Measurements from ENCODE around the gene WNT3A.

WNT3A gene

GRCh38 chr1:228048120-228048519, 41.3 kb downstream of the WNT3A start:
- DNase-seq (ENCODE audit: insufficient read length, low spot score) (no peak), FAIRE-seq (no peak)
- no peak for TF ChIP-seq CTCF (IDR thresholded peaks at IDR 0.05; ENCODE audit: insufficient read depth, missing control alignments)

GRCh38 chr1:228048659-228049298, 42.0 kb downstream of the WNT3A start:
- no peak for FAIRE-seq
- TF ChIP-seq CTCF (IDR thresholded peaks at IDR 0.05; ENCODE audit: insufficient read depth, missing control alignments) = no peak
- DNase-seq (ENCODE audit: insufficient read length, low spot score) = no peak

GRCh38 chr1:228050571-228051231, 43.9 kb downstream of the WNT3A start:
- FAIRE-seq (no peak), DNase-seq (ENCODE audit: insufficient read length, low spot score) (no peak)
- TF ChIP-seq CTCF (IDR thresholded peaks at IDR 0.05; ENCODE audit: insufficient read depth, missing control alignments) = no peak

- FAIRE-seq (no peak), DNase-seq (ENCODE audit: insufficient read length, low spot score) (no peak)
- no peak for TF ChIP-seq CTCF (IDR thresholded peaks at IDR 0.05; ENCODE audit: insufficient read depth, missing control alignments)
These were observed 51.6 kb downstream of the WNT3A start for GRCh38 chr1:228058172-228058948.

GRCh38 chr1:228058949-228059633, 52.3 kb downstream of the WNT3A start:
- DNase-seq (ENCODE audit: insufficient read length, low spot score) (no peak), FAIRE-seq (no peak)
- no peak for TF ChIP-seq CTCF (IDR thresholded peaks at IDR 0.05; ENCODE audit: insufficient read depth, missing control alignments)

- no peak for TF ChIP-seq CTCF (IDR thresholded peaks at IDR 0.05; ENCODE audit: insufficient read depth, missing control alignments)
- FAIRE-seq (no peak), DNase-seq (ENCODE audit: insufficient read length, low spot score) (no peak)
These were observed 53.0 kb downstream of the WNT3A start for GRCh38 chr1:228059634-228060457.
